SJSA1 (cell line): ENCODE results near the gene VEPH1. TPM values are rescaled to one million over a fixed set of nuclear protein-coding genes. Genes with fewer than 3 reads are reported as not detected.
A peak's percentile ranks its signal among the peaks of the same experiment; 100 is the strongest.

Experiments
- DNase-seq, 2 experiments: peaks; one replicate each; pipeline ENCODE4 v3.0.0-alpha.2; 2015 to 2020; ENCODE audit warnings: low spot score in 2 of 2, low read depth in 1 of 2
- H3K27ac ChIP-seq: fragments of 250-450 bp; sonication (Bioruptor Pico); 2 replicates; pipeline ENCODE4 v1.5.1; 2020; ENCODE audit warnings: mild to moderate bottlenecking, moderate library complexity
- H3K27me3 ChIP-seq: fragments of 250-450 bp; sonication (Bioruptor Pico); replicated peaks from 2 replicates; pipeline ENCODE4 v1.5.1; 2020; ENCODE audit warnings: mild to moderate bottlenecking, moderate library complexity
- H3K36me3 ChIP-seq: fragments of 250-450 bp; sonication (Bioruptor Pico); 2 replicates; pipeline ENCODE4 v1.5.1; 2020; ENCODE audit warnings: mild to moderate bottlenecking
- H3K4me1 ChIP-seq: fragments of 250-450 bp; sonication (Bioruptor Pico); replicated peaks from 2 replicates; pipeline ENCODE4 v1.6.1; 2021; ENCODE audit warnings: mild to moderate bottlenecking
- H3K4me3 ChIP-seq: fragments of 250-450 bp; sonication (Bioruptor Pico); 2 replicates; pipeline ENCODE4 v1.5.1; 2020; ENCODE audit warnings: mild to moderate bottlenecking
- H3K9me3 ChIP-seq: fragments of 250-450 bp; sonication (Bioruptor Pico); replicated peaks from 2 replicates; pipeline ENCODE4 v1.5.1; 2020; ENCODE audit warnings: mild to moderate bottlenecking
- total RNA-seq: library from RNA; depleted of rRNA; stranded (reverse); fragments of >200 nt; shearing (Covaris generic); gene quantifications from 2 replicates; pipeline ENCODE4 v1.2.3, GENCODE V29; 2014

VEPH1 gene
- total RNA-seq, 1 experiment from 2014 or later: 14.3 TPM

- Histone ChIP-seq H3K4me3 (no peak overlapping the region), H3K27ac (no peak overlapping the region), H3K36me3 (no peaks in the 10 kb centered on the region), H3K9me3 (no peaks in the 10 kb centered on the region), H3K27me3 (no peaks in the 10 kb centered on the region), H3K4me1 (peaks cover 14% of the 10 kb centered on the region)
- DNase-seq: no peak
Observed at GRCh38 chr3:157313186-157313585, 190.0 kb downstream of the VEPH1 start.

GRCh38 chr3:157312376-157312745 is 190.9 kb downstream of the VEPH1 start:
- H3K9me3 ChIP-seq: no peaks in the 10 kb centered on the region
- H3K4me1 ChIP-seq: peaks cover 14% of the 10 kb centered on the region
- H3K36me3 ChIP-seq: no peaks in the 10 kb centered on the region
- DNase-seq: no peak
- H3K27ac ChIP-seq: peak overlapping the region; percentile 56
- H3K4me3 ChIP-seq: no peak overlapping the region
- H3K27me3 ChIP-seq: no peaks in the 10 kb centered on the region

- DNase-seq: peak in 1 of 2 experiments; percentile 20
- H3K9me3 ChIP-seq: no peaks in the 10 kb centered on the region
- H3K4me1 ChIP-seq: peaks cover 14% of the 10 kb centered on the region
- H3K27ac ChIP-seq: peak overlapping the region; percentile 57
- no peaks in the 10 kb centered on the region for H3K36me3 ChIP-seq
- no peak overlapping the region for H3K4me3 ChIP-seq
- H3K27me3 ChIP-seq: no peaks in the 10 kb centered on the region
Observed at GRCh38 chr3:157311633-157312375, 191.4 kb downstream of the VEPH1 start.

- Histone ChIP-seq H3K27me3 (no peaks in the 10 kb centered on the region), H3K27ac (peak overlapping the region; percentile 57; the same call in 1 of the 2 replicates), H3K4me1 (peaks cover 14% of the 10 kb centered on the region), H3K36me3 (no peaks in the 10 kb centered on the region), H3K4me3 (no peak overlapping the region), H3K9me3 (no peaks in the 10 kb centered on the region)
- no peak for DNase-seq
Observed at GRCh38 chr3:157310329-157311052, 192.7 kb downstream of the VEPH1 start.

GRCh38 chr3:157306502-157306901 is 196.7 kb downstream of the VEPH1 start:
- Histone ChIP-seq H3K27ac (no peak overlapping the region), H3K27me3 (no peaks in the 10 kb centered on the region), H3K9me3 (no peaks in the 10 kb centered on the region), H3K36me3 (no peaks in the 10 kb centered on the region), H3K4me1 (peaks cover 6% of the 10 kb centered on the region), H3K4me3 (no peak overlapping the region)
- no peak for DNase-seq

GRCh38 chr3:157305392-157305791 is 197.8 kb downstream of the VEPH1 start:
- Histone ChIP-seq H3K27ac (no peak overlapping the region), H3K4me3 (no peak overlapping the region), H3K36me3 (no peaks in the 10 kb centered on the region), H3K27me3 (no peaks in the 10 kb centered on the region), H3K4me1 (no peaks in the 10 kb centered on the region), H3K9me3 (no peaks in the 10 kb centered on the region)
- DNase-seq: no peak

GRCh38 chr3:157301755-157302154 is 201.5 kb downstream of the VEPH1 start:
- no peaks in the 10 kb centered on the region for H3K9me3 ChIP-seq

GRCh38 chr3:157300981-157301663 is 202.1 kb downstream of the VEPH1 start:
- no peaks in the 10 kb centered on the region for H3K9me3 ChIP-seq
- no peaks in the 10 kb centered on the region for H3K36me3 ChIP-seq
- H3K27me3 ChIP-seq: no peaks in the 10 kb centered on the region
- H3K27ac ChIP-seq: no peak overlapping the region
- no peak overlapping the region for H3K4me3 ChIP-seq
- DNase-seq: no peak
- H3K4me1 ChIP-seq: no peaks in the 10 kb centered on the region

More at GRCh38 chr3:157301755-157302154, 201.5 kb downstream of the VEPH1 start:
- H3K27ac ChIP-seq: no peak overlapping the region
- H3K4me3 ChIP-seq: no peak overlapping the region
- DNase-seq: no peak
- H3K36me3 ChIP-seq: no peaks in the 10 kb centered on the region
- H3K27me3 ChIP-seq: no peaks in the 10 kb centered on the region
- no peaks in the 10 kb centered on the region for H3K4me1 ChIP-seq

GRCh38 chr3:157300094-157300493 is 203.1 kb downstream of the VEPH1 start:
- H3K27ac ChIP-seq: no peak overlapping the region
- H3K27me3 ChIP-seq: no peaks in the 10 kb centered on the region
- H3K36me3 ChIP-seq: no peaks in the 10 kb centered on the region
- no peak overlapping the region for H3K4me3 ChIP-seq
- no peaks in the 10 kb centered on the region; the same call in 1 of the 2 replicates for H3K4me1 ChIP-seq
- DNase-seq: no peak
- H3K9me3 ChIP-seq: no peaks in the 10 kb centered on the region

GRCh38 chr3:157297328-157297915 is 205.8 kb downstream of the VEPH1 start:
- no peak for DNase-seq
- Histone ChIP-seq H3K36me3 (no peaks in the 10 kb centered on the region), H3K9me3 (no peaks in the 10 kb centered on the region), H3K27ac (no peak overlapping the region), H3K4me1 (no peaks in the 10 kb centered on the region; the same call in 1 of the 2 replicates), H3K4me3 (no peak overlapping the region), H3K27me3 (no peaks in the 10 kb centered on the region)

- H3K36me3 ChIP-seq: no peaks in the 10 kb centered on the region
- H3K27ac ChIP-seq: no peak overlapping the region
- H3K4me1 ChIP-seq: peaks cover 9% of the 10 kb centered on the region
- no peaks in the 10 kb centered on the region for H3K27me3 ChIP-seq
- H3K9me3 ChIP-seq: no peaks in the 10 kb centered on the region
- no peak overlapping the region for H3K4me3 ChIP-seq
- no peak for DNase-seq
Observed at GRCh38 chr3:157294953-157295352, 208.3 kb downstream of the VEPH1 start.

- Histone ChIP-seq H3K36me3 (no peaks in the 10 kb centered on the region), H3K27ac (no peak overlapping the region), H3K4me1 (peaks cover 9% of the 10 kb centered on the region), H3K4me3 (no peak overlapping the region), H3K9me3 (no peaks in the 10 kb centered on the region), H3K27me3 (no peaks in the 10 kb centered on the region)
- no peak for DNase-seq
Observed at GRCh38 chr3:157294491-157294890, 208.7 kb downstream of the VEPH1 start.

GRCh38 chr3:157290766-157291165 is 212.4 kb downstream of the VEPH1 start:
- Histone ChIP-seq H3K4me1 (peaks cover 9% of the 10 kb centered on the region), H3K27me3 (no peaks in the 10 kb centered on the region), H3K9me3 (no peaks in the 10 kb centered on the region), H3K36me3 (no peaks in the 10 kb centered on the region), H3K27ac (no peak overlapping the region), H3K4me3 (no peak overlapping the region)
- peak in 1 of 2 experiments; percentile 33 for DNase-seq
